GM23248 (cell line): ENCODE measurements around the gene HRNR. TPM values are rescaled to one million over a fixed set of nuclear protein-coding genes. Genes with fewer than 3 reads are reported as not detected.

ENCODE experiments used
- DNase-seq: peaks from one replicate; pipeline ENCODE4 v3.0.0-alpha.2; 2015
- H2AFZ ChIP-seq: fragments of 200-600 bp; sonication (generic); 2 replicates; pipeline ENCODE4 v1.6.1; 2016; ENCODE audit warnings: antibody characterized with exemption
- H3F3A ChIP-seq: fragments of 200-600 bp; sonication (generic); 2 replicates; pipeline ENCODE4 v1.6.1; 2016; ENCODE audit warnings: mild to moderate bottlenecking, antibody characterized with exemption, mixed run types; ENCODE audit not compliant: insufficient read depth
- H3K27ac ChIP-seq: fragments of 200-600 bp; sonication (generic); 2 replicates; pipeline ENCODE4 v1.5.1; 2016; ENCODE audit warnings: mild to moderate bottlenecking
- H3K27me3 ChIP-seq: fragments of 200-600 bp; sonication (generic); replicated peaks from 2 replicates; pipeline ENCODE4 v1.6.1; 2016; ENCODE audit warnings: mild to moderate bottlenecking; ENCODE audit not compliant: insufficient read depth
- H3K36me3 ChIP-seq: fragments of 200-600 bp; sonication (generic); 2 replicates; pipeline ENCODE4 v1.6.1; 2016; ENCODE audit warnings: low read depth, mild to moderate bottlenecking
- H3K4me1 ChIP-seq: fragments of 200-600 bp; sonication (generic); 2 replicates; pipeline ENCODE4 v1.6.1; 2016; ENCODE audit warnings: mild to moderate bottlenecking; ENCODE audit not compliant: insufficient read depth
- H3K4me2 ChIP-seq: fragments of 200-600 bp; sonication (generic); one replicate; pipeline ENCODE4 v1.6.1; 2016; ENCODE audit warnings: mild to moderate bottlenecking; ENCODE audit not compliant: unreplicated experiment
- H3K4me3 ChIP-seq: fragments of 200-600 bp; sonication (generic); 2 replicates; pipeline ENCODE4 v1.5.1; 2016; ENCODE audit warnings: mild to moderate bottlenecking
- H3K79me2 ChIP-seq: fragments of 200-600 bp; sonication (generic); 2 replicates; pipeline ENCODE4 v1.6.1; 2016; ENCODE audit warnings: mild to moderate bottlenecking; ENCODE audit not compliant: insufficient read depth
- H3K9ac ChIP-seq: fragments of 200-600 bp; sonication (generic); 2 replicates; pipeline ENCODE4 v1.6.1; 2016; ENCODE audit warnings: mild to moderate bottlenecking
- H3K9me2 ChIP-seq: fragments of 200-600 bp; sonication (generic); 2 replicates; pipeline ENCODE4 v1.6.1; 2016; ENCODE audit warnings: mixed run types, mild to moderate bottlenecking, moderate library complexity; ENCODE audit not compliant: insufficient read depth
- H3K9me3 ChIP-seq: fragments of 200-600 bp; sonication (generic); one replicate; pipeline ENCODE4 v1.6.1; 2017; ENCODE audit warnings: low read depth
- H4K20me1 ChIP-seq: fragments of 200-600 bp; sonication (generic); 2 replicates; pipeline ENCODE4 v1.6.0; 2016; ENCODE audit not compliant: insufficient read depth
- EZH2 ChIP-seq: fragments of 200-600 bp; sonication (generic); IDR thresholded peaks from 2 replicates; pipeline ENCODE4 v1.6.1; 2018; ENCODE audit warnings: antibody characterized with exemption, mild to moderate bottlenecking; ENCODE audit not compliant: insufficient read depth, poor library complexity, severe bottlenecking
- EZH2phosphoT487 ChIP-seq: fragments of 200-600 bp; sonication (generic); IDR thresholded peaks from 2 replicates; pipeline ENCODE4 v1.6.1; 2018; ENCODE audit warnings: antibody characterized with exemption, moderate library complexity, mild to moderate bottlenecking, low read depth; ENCODE audit not compliant: insufficient read depth
- WGBS, 2 experiments: methylation state at CpG; one replicate each; pipeline ENCODE4 v1.1.6; 2015 to 2017; ENCODE audit warnings: low lambda C conversion rate in 2 of 2, low coverage in 1 of 2; ENCODE audit errors: missing lambda C conversion rate in 2 of 2; 5-methylcytosine and 5-hydroxymethylcytosine counted together
- in situ Hi-C: fragments of 300-500 bp; cut with MboI; formaldehyde crosslinking; loops from 2 replicates; pipeline ENCODE4 v1.15.0; 2020
- polyA plus RNA-seq: library from polyadenylated mRNA; unstranded; fragments of >200 nt; fragmentation: Nextera tagmentation; extraction: Ambion mirVana; gene quantifications from 2 replicates; pipeline ENCODE4 v1.2.1, GENCODE V29; 2016
- total RNA-seq: library from RNA; depleted of rRNA; stranded (reverse); fragments of >200 nt; shearing (Covaris generic); gene quantifications from 2 replicates; pipeline ENCODE4 v1.2.3, GENCODE V29; 2014

HRNR gene
- total and polyA plus RNA-seq, 2 experiments from 2014 or later = 0.05 TPM; not detected in 1

GRCh38 chr1:152244576-152245273 is 20.7 kb upstream of the HRNR start:
- no peak overlapping the region for H2AFZ ChIP-seq
- H3K79me2 ChIP-seq = no peaks in the 10 kb centered on the region
- no peaks in the 10 kb centered on the region for H3K9me2 ChIP-seq
- peak overlapping the region; percentile 28; the same call in 1 of the 2 replicates for H3K27ac ChIP-seq
- no peaks in the 10 kb centered on the region for H3K27me3 ChIP-seq
- H3K36me3 ChIP-seq = no peaks in the 10 kb centered on the region
- peak; percentile 75 for DNase-seq
- in situ Hi-C loops = no loop called here
- H4K20me1 ChIP-seq = no peaks in the 10 kb centered on the region
- TF ChIP-seq EZH2 (no peak), EZH2phosphoT487 (no peak)
- H3K9me3 ChIP-seq = no peaks in the 10 kb centered on the region
- H3F3A ChIP-seq = peaks cover 14% of the 10 kb centered on the region
- no peak overlapping the region for H3K4me3 ChIP-seq
- H3K4me1 ChIP-seq = peaks cover 13% of the 10 kb centered on the region
- no peak overlapping the region for H3K9ac ChIP-seq
- WGBS, 2 experiments = 2 to 6% methylated on average over 2 of the region's 2 CpGs
- no peak overlapping the region for H3K4me2 ChIP-seq

GRCh38 chr1:152237093-152237492 is 13.1 kb upstream of the HRNR start:
- no peaks in the 10 kb centered on the region for H3K9me3 ChIP-seq
- H3K4me2 ChIP-seq = no peak overlapping the region
- 85 to 96% methylated on average over 1 of the region's 1 CpG for WGBS, 2 experiments
- no peaks in the 10 kb centered on the region for H3K79me2 ChIP-seq
- no peaks in the 10 kb centered on the region for H3K4me1 ChIP-seq
- no peak overlapping the region for H3K4me3 ChIP-seq
- H2AFZ ChIP-seq = no peak overlapping the region
- H4K20me1 ChIP-seq = no peaks in the 10 kb centered on the region
- no peaks in the 10 kb centered on the region for H3K27me3 ChIP-seq
- no peaks in the 10 kb centered on the region for H3F3A ChIP-seq
- TF ChIP-seq EZH2phosphoT487 (no peak), EZH2 (no peak)
- H3K27ac ChIP-seq = no peak overlapping the region
- DNase-seq = no peak
- no peaks in the 10 kb centered on the region for H3K36me3 ChIP-seq
- H3K9ac ChIP-seq = no peak overlapping the region
- in situ Hi-C loops = no loop called here
- H3K9me2 ChIP-seq = no peaks in the 10 kb centered on the region

DNA sequence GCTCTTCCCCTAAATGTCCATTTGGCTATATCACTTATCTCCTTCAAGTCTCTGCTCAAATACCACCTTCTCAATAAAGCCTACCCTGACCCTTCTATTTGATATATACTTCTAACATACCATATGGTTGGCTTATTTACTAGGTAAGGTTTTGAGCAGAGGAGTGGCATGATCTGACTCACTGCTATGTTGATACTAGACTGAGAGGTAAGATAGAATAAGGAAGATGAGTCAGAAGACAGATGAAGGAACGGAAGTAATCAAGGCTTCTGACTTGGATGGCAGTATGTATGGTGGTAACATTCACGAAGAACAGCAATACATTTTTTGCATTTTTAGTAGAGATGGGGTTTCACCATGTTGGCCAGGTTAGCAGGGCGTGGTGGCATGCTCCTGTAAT is 4.8 kb upstream of the HRNR start:
- H3K36me3 ChIP-seq = no peaks in the 10 kb centered on the region
- H4K20me1 ChIP-seq = no peaks in the 10 kb centered on the region
- H3K27ac ChIP-seq = no peak overlapping the region
- H3K79me2 ChIP-seq = no peaks in the 10 kb centered on the region
- in situ Hi-C loops = no loop called here
- TF ChIP-seq EZH2 (no peak), EZH2phosphoT487 (no peak)
- H3F3A ChIP-seq = no peaks in the 10 kb centered on the region
- H3K4me3 ChIP-seq = no peak overlapping the region
- H3K27me3 ChIP-seq = no peaks in the 10 kb centered on the region
- no peaks in the 10 kb centered on the region for H3K9me2 ChIP-seq
- no peak overlapping the region for H3K9ac ChIP-seq
- 0 out of 2 replicates have a peak, but pooled peaks cover 3% of the 10 kb centered on the region for H3K4me1 ChIP-seq
- no peak for DNase-seq
- H3K9me3 ChIP-seq = no peaks in the 10 kb centered on the region
- H2AFZ ChIP-seq = no peak overlapping the region
- 78 to 83% methylated on average over 3 of the region's 3 CpGs for WGBS, 2 experiments
- H3K4me2 ChIP-seq = no peak overlapping the region

DNA sequence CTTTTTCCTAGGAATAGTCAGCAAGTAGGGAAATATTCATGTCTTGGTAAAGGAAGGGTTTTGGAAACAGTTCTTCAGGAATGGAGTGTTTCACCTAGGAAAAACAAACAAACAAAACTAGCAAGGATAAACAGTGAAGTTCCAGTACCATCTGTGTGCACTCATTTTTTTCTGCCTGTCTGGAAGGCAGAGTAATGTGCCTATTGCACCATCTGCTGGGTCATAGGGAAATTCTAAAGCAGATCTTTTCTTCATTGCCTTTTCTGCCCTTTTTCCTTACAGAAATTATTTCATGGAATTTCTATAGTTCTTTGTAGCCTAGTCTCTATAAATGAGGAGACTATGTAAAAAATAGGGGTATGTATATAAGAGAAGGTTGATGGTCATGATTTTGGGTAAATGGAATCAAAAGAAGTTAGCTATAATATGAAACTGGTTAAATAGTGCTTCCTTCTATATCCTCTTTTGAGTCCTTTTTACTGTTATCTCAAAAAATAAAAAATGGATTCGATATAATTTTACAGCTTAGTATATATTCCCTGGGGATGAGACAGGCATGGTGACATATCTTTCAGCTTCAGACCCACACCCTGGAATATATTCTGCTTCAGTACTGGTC is 3.4 kb upstream of the HRNR start:
- no peaks in the 10 kb centered on the region for H3K9me3 ChIP-seq
- H3K79me2 ChIP-seq = no peaks in the 10 kb centered on the region
- 0 out of 2 replicates have a peak, but pooled peaks cover 3% of the 10 kb centered on the region for H3K4me1 ChIP-seq
- no peak overlapping the region for H3K4me3 ChIP-seq
- no peaks in the 10 kb centered on the region for H3K9me2 ChIP-seq
- in situ Hi-C loops = no loop called here
- no peak overlapping the region for H2AFZ ChIP-seq
- no peaks in the 10 kb centered on the region for H3K27me3 ChIP-seq
- DNase-seq = peak; percentile 63
- no peak overlapping the region for H3K27ac ChIP-seq
- no peak overlapping the region for H3K4me2 ChIP-seq
- H3K9ac ChIP-seq = no peak overlapping the region
- H3K36me3 ChIP-seq = no peaks in the 10 kb centered on the region
- no peaks in the 10 kb centered on the region for H3F3A ChIP-seq
- H4K20me1 ChIP-seq = no peaks in the 10 kb centered on the region
- no peak for TF ChIP-seq EZH2phosphoT487
- no peak for TF ChIP-seq EZH2
- WGBS, 2 experiments = 60 to 78% methylated on average over 1 of the region's 1 CpG
